Neural progenitor cell (in vitro differentiated cells): ENCODE results near the gene SDR39U1.

Experiments used
- CTCF ChIP-seq: fragments of 200-600 bp; sonication (generic); IDR thresholded peaks from 2 replicates; pipeline ENCODE4 v1.5.1; 2017; ENCODE audit warnings: antibody characterized with exemption, mild to moderate bottlenecking
- EZH2 ChIP-seq: fragments of 200-600 bp; sonication (generic); IDR thresholded peaks from 2 replicates; pipeline ENCODE4 v1.6.1; 2017; ENCODE audit warnings: antibody characterized with exemption, mild to moderate bottlenecking, moderate library complexity

DNA sequence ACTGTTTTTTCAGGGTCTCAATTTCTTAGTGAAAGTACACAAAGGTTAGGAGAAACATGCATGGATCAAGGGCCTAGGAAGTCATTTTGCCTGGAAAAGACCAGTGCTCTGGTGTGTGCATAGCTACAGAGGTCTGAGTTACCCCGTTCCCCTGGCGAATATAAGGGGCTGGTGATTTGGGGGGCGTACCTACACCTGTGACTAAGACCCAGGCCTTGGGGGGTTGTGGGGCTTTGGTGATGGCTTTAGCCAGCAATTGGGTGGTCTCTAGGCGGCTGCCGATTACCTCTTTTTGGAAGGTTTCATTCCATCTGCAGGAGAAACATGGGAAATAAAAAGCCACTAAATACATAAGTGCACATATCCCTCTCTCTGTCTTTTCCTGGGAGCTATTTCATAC is 1.1 kb downstream of the SDR39U1 start:
- no peak for TF ChIP-seq CTCF
- TF ChIP-seq EZH2, result no peak
